Measurements from ENCODE around the gene TMEM232.

DNA sequence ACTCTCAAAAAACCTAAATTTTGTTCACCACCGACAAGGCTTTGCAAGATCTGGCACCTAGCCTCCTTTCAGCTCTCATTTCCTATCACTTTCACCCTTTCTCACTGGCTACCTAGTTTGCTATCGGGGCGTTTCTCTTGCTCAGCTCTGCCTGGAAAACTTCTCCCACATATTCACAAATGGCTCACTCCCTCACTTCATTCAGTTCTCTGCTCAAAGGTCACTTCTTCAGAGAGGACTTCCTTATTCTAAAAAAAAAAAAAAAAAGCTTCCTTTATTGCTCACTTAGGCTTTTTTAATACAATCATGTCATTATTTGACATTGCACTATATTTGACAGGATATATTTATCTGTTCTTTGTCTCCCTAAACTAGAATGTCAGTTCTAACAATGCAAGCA, 10.3 kb upstream of the TMEM232 start:
- TF ChIP-seq POLR2AphosphoS5 (IDR thresholded peaks at IDR 0.05; ENCODE audit: low read depth) (no peak), SPI1 (IDR thresholded peaks at IDR 0.05; ENCODE audit: borderline replicate concordance, low read depth) (peak; percentile 42; the same call in 1 of the 2 replicates)
- TF ChIP-seq, protein P1, sequence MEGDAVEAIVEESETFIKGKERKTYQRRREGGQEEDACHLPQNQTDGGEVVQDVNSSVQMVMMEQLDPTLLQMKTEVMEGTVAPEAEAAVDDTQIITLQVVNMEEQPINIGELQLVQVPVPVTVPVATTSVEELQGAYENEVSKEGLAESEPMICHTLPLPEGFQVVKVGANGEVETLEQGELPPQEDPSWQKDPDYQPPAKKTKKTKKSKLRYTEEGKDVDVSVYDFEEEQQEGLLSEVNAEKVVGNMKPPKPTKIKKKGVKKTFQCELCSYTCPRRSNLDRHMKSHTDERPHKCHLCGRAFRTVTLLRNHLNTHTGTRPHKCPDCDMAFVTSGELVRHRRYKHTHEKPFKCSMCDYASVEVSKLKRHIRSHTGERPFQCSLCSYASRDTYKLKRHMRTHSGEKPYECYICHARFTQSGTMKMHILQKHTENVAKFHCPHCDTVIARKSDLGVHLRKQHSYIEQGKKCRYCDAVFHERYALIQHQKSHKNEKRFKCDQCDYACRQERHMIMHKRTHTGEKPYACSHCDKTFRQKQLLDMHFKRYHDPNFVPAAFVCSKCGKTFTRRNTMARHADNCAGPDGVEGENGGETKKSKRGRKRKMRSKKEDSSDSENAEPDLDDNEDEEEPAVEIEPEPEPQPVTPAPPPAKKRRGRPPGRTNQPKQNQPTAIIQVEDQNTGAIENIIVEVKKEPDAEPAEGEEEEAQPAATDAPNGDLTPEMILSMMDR (IDR thresholded peaks at IDR 0.05; ENCODE audit: insufficient read depth, low read length), result no peak
- TF ChIP-seq, protein P2, sequence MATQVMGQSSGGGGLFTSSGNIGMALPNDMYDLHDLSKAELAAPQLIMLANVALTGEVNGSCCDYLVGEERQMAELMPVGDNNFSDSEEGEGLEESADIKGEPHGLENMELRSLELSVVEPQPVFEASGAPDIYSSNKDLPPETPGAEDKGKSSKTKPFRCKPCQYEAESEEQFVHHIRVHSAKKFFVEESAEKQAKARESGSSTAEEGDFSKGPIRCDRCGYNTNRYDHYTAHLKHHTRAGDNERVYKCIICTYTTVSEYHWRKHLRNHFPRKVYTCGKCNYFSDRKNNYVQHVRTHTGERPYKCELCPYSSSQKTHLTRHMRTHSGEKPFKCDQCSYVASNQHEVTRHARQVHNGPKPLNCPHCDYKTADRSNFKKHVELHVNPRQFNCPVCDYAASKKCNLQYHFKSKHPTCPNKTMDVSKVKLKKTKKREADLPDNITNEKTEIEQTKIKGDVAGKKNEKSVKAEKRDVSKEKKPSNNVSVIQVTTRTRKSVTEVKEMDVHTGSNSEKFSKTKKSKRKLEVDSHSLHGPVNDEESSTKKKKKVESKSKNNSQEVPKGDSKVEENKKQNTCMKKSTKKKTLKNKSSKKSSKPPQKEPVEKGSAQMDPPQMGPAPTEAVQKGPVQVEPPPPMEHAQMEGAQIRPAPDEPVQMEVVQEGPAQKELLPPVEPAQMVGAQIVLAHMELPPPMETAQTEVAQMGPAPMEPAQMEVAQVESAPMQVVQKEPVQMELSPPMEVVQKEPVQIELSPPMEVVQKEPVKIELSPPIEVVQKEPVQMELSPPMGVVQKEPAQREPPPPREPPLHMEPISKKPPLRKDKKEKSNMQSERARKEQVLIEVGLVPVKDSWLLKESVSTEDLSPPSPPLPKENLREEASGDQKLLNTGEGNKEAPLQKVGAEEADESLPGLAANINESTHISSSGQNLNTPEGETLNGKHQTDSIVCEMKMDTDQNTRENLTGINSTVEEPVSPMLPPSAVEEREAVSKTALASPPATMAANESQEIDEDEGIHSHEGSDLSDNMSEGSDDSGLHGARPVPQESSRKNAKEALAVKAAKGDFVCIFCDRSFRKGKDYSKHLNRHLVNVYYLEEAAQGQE (IDR thresholded peaks at IDR 0.05; ENCODE audit: insufficient replicate concordance, low read depth), result no peak

Measured in HL-60 (cell line).